H1 (cell line): ENCODE results near the gene MYLK3. TPM values are rescaled to one million over a fixed set of nuclear protein-coding genes. Genes with fewer than 3 reads are reported as not detected.

Experiments used
- CTCF ChIA-PET: fragments of 300-600 bp; sonication (Branson Sonifier 250); formaldehyde crosslinking; loops from one replicate; lab custom pipeline; 2021; ENCODE audit not compliant: partially characterized antibody; lab: Charles Lee
- POLR2A ChIA-PET: fragments of 300-600 bp; sonication (Branson Sonifier 250); formaldehyde crosslinking; loops from one replicate; lab custom pipeline; 2021; ENCODE audit warnings: inconsistent platforms; ENCODE audit not compliant: partially characterized antibody; lab: Charles Lee
- DNase-seq, 2 experiments: peaks; one replicate each; pipeline versions ENCODE4 v3.0.0 to v3.0.0-alpha.2; 2010 to 2022; ENCODE audit warnings: low spot score in 2 of 2, low read depth in 1 of 2, mixed read lengths in 1 of 2
- FAIRE-seq: peaks from 2 replicates; lab custom pipeline; 2011; peaks lifted over from hg19 to GRCh38; lab: Jason Lieb, UNC
- H2AFZ ChIP-seq: 2 replicates; pipeline ENCODE4 v1.8.1; 2012; ENCODE audit warnings: low read length, inconsistent platforms
- H2AK5ac ChIP-seq: 2 replicates; pipeline ENCODE4 v1.6.1; 2013; ENCODE audit warnings: low read depth, low read length
- H2BK120ac ChIP-seq: replicated peaks from 2 replicates; pipeline ENCODE3; 2013; ENCODE audit warnings: low read depth, low read length, inconsistent platforms
- H2BK12ac ChIP-seq: 2 replicates; pipeline ENCODE4 v1.6.1; 2013; ENCODE audit warnings: low read depth, low read length
- H2BK15ac ChIP-seq: 2 replicates; pipeline ENCODE4 v1.6.1; 2013; ENCODE audit warnings: low read length
- H2BK20ac ChIP-seq: 2 replicates; pipeline ENCODE4 v1.6.1; 2013; ENCODE audit warnings: low read length
- H2BK5ac ChIP-seq: 2 replicates; pipeline ENCODE4 v1.6.1; 2013; ENCODE audit warnings: low read depth, low read length
- H3K14ac ChIP-seq: 2 replicates; pipeline ENCODE4 v1.6.1; 2013; ENCODE audit warnings: inconsistent platforms; ENCODE audit not compliant: insufficient read length
- H3K18ac ChIP-seq: 2 replicates; pipeline ENCODE4 v1.6.1; 2013; ENCODE audit warnings: low read length; ENCODE audit errors: extremely low read depth
- H3K23ac ChIP-seq: 2 replicates; pipeline ENCODE4 v1.6.1; 2013; ENCODE audit warnings: inconsistent platforms; ENCODE audit not compliant: insufficient read length
- H3K23me2 ChIP-seq: 2 replicates; pipeline ENCODE4 v1.6.1; 2013; ENCODE audit warnings: low read depth, low read length
- H3K27ac ChIP-seq: 2 replicates; pipeline ENCODE4 v1.6.1; 2011; ENCODE audit warnings: low read depth, low read length, inconsistent platforms
- H3K27me3 ChIP-seq, 4 experiments: replicated peaks in 1 of 4; 1 replicate in 1 of 4; 2 replicates in 3 of 4; pipeline versions ENCODE4 v1.6.1 to v1.8.1; 2011 to 2013; ENCODE audit warnings: low read length in 3 of 4, mild to moderate bottlenecking in 3 of 4, inconsistent platforms in 2 of 4, mixed read lengths in 2 of 4, moderate library complexity in 1 of 4; ENCODE audit not compliant: control insufficient read depth in 3 of 4, insufficient read depth in 3 of 4; ENCODE audit errors: extremely low read depth in 1 of 4
- H3K36me3 ChIP-seq, 4 experiments: 2 replicates each; pipeline versions ENCODE4 v1.6.1 to v1.8.1; 2011 to 2013; ENCODE audit warnings: mild to moderate bottlenecking in 4 of 4, low read length in 3 of 4, moderate library complexity in 2 of 4, control low read depth in 1 of 4, inconsistent platforms in 1 of 4; ENCODE audit not compliant: insufficient read depth in 4 of 4, control insufficient read depth in 2 of 4
- H3K4ac ChIP-seq: replicated peaks from 2 replicates; pipeline ENCODE3; 2013; ENCODE audit warnings: low read length, low read depth, mixed read lengths, inconsistent platforms; ENCODE audit not compliant: insufficient read length
- H3K4me1 ChIP-seq, 4 experiments: replicated peaks in 1 of 4; 1 replicate in 1 of 4; 2 replicates in 3 of 4; pipeline versions ENCODE4 v1.6.1 to v1.8.1; 2011 to 2013; ENCODE audit warnings: low read length in 3 of 4, inconsistent platforms in 2 of 4, mixed read lengths in 1 of 4; ENCODE audit not compliant: insufficient read depth in 4 of 4, control insufficient read depth in 3 of 4
- H3K4me2 ChIP-seq, 2 experiments: 2 replicates each; pipeline versions ENCODE4 v1.6.1 to v1.8.1; 2011 to 2013; ENCODE audit warnings: low read depth in 2 of 2, low read length in 2 of 2, control low read depth in 1 of 2, inconsistent platforms in 1 of 2, mild to moderate bottlenecking in 1 of 2; ENCODE audit not compliant: insufficient read depth in 1 of 2
- H3K4me3 ChIP-seq, 4 experiments: fragments of 200-600, 300-600 bp in 1 of 4; sonication (generic), shearing (Covaris generic), sonication (Bioruptor Twin) in 1 of 4; 2 replicates each; pipeline versions ENCODE4 v1.5.1 to v1.8.1; 2011 to 2016; ENCODE audit warnings: low read length in 4 of 4, low read depth in 3 of 4, control low read depth in 2 of 4, inconsistent platforms in 2 of 4, mild to moderate bottlenecking in 2 of 4, mixed read lengths in 1 of 4, moderate library complexity in 1 of 4; ENCODE audit not compliant: insufficient read depth in 2 of 4; ENCODE audit errors: extremely low read depth in 1 of 4
- H3K56ac ChIP-seq: replicated peaks from 2 replicates; pipeline ENCODE3; 2013; ENCODE audit warnings: low read depth, mild to moderate bottlenecking, mixed read lengths, low read length, inconsistent platforms; ENCODE audit not compliant: insufficient read length
- H3K79me1 ChIP-seq: 2 replicates; pipeline ENCODE4 v1.6.1; 2013; ENCODE audit warnings: low read depth, low read length, control low read depth
- H3K79me2 ChIP-seq, 2 experiments: 2 replicates each; pipeline versions ENCODE4 v1.6.1 to v1.8.1; 2012 to 2013; ENCODE audit warnings: low read length in 2 of 2, mild to moderate bottlenecking in 2 of 2, inconsistent platforms in 1 of 2; ENCODE audit not compliant: insufficient read depth in 2 of 2, control insufficient read depth in 1 of 2
- H3K9ac ChIP-seq, 4 experiments: replicated peaks in 1 of 4; 1 replicate in 1 of 4; 2 replicates in 3 of 4; pipeline versions ENCODE4 v1.6.1 to v1.8.1; 2011 to 2013; ENCODE audit warnings: low read depth in 3 of 4, low read length in 3 of 4, control low read depth in 2 of 4, mild to moderate bottlenecking in 2 of 4, moderate library complexity in 2 of 4, inconsistent platforms in 1 of 4; ENCODE audit errors: extremely low read depth in 1 of 4
- H3K9me3 ChIP-seq, 2 experiments: 2 replicates each; pipeline versions ENCODE4 v1.6.1 to v1.8.1; 2012 to 2013; ENCODE audit warnings: mild to moderate bottlenecking in 2 of 2, moderate library complexity in 2 of 2, control low read depth in 1 of 2, inconsistent platforms in 1 of 2, low read depth in 1 of 2, low read length in 1 of 2, mixed read lengths in 1 of 2; ENCODE audit not compliant: insufficient read depth in 2 of 2
- H4K20me1 ChIP-seq, 2 experiments: replicated peaks in 1 of 2; 2 replicates each; pipeline versions ENCODE3 to v1.8.1; 2011 to 2013; ENCODE audit warnings: inconsistent platforms in 2 of 2, low read length in 2 of 2, mild to moderate bottlenecking in 1 of 2; ENCODE audit not compliant: insufficient read depth in 2 of 2, control insufficient read depth in 1 of 2
- H4K5ac ChIP-seq: 2 replicates; pipeline ENCODE4 v1.6.1; 2013; ENCODE audit warnings: low read length, low read depth, mixed read lengths, inconsistent platforms; ENCODE audit not compliant: insufficient read length
- H4K8ac ChIP-seq: 2 replicates; pipeline ENCODE4 v1.8.0; 2013; ENCODE audit warnings: mild to moderate bottlenecking, moderate library complexity, low read length, inconsistent platforms; ENCODE audit not compliant: insufficient read depth; ENCODE audit errors: extremely low read depth
- H4K91ac ChIP-seq: replicated peaks from 2 replicates; pipeline ENCODE3; 2013; ENCODE audit warnings: low read length, mixed read lengths, inconsistent platforms; ENCODE audit not compliant: insufficient read length
- WGBS, 2 experiments: shearing (Covaris generic) in 1 of 2; methylation state at CpG; one replicate each; pipeline versions ENCODE4 v1.1.6 to v1.1.7; 2013 to 2015; ENCODE audit warnings: low lambda C conversion rate in 2 of 2, mixed read lengths in 2 of 2, inconsistent platforms in 1 of 2, low coverage in 1 of 2, missing lambda C conversion rate in 1 of 2; ENCODE audit not compliant: insufficient replicate concordance in 2 of 2, insufficient coverage in 1 of 2, insufficient read length in 1 of 2; ENCODE audit errors: extremely low coverage in 1 of 2, missing lambda C conversion rate in 1 of 2; 5-methylcytosine and 5-hydroxymethylcytosine counted together
- polyA plus RNA-seq, 7 experiments: library from polyadenylated mRNA; depleted of rRNA in 3 of 7; stranded (reverse) in 5 of 7; unstranded in 2 of 7; fragments of >200 nt in 5 of 7; fragments of 200-250 nt in 2 of 7; gene quantifications; 1 replicate in 5 of 7; 2 replicates in 1 of 7; 4 replicates in 1 of 7; pipeline versions ENCODE4 v1.2.1 to v1.2.3, GENCODE V29; 2011 to 2013; ENCODE audit warnings: missing spikeins in 2 of 7, mixed read lengths in 2 of 7
- total RNA-seq: library from RNA; stranded (reverse); fragmentation: NEBNext Ultra II Directional; extraction: Animal tissue kit (Norgen Biotek cat#: 25700); gene quantifications from 2 replicates; pipeline ENCODE4 v1.2.1, GENCODE V29; 2021
- TF ChIP-seq, protein P1 (sequence below), 3 experiments: IDR thresholded peaks; 1 replicate in 2 of 3; 2 replicates in 1 of 3; pipeline versions ENCODE4 v1.5.1 to v1.6.1; 2011; ENCODE audit warnings: low read length in 3 of 3, mild to moderate bottlenecking in 3 of 3, inconsistent platforms in 2 of 3, low read depth in 1 of 3, moderate library complexity in 1 of 3; ENCODE audit not compliant: insufficient read depth in 1 of 3; ENCODE audit errors: control extremely low read depth in 1 of 3

Gene MYLK3
- total and polyA plus RNA-seq, 2 of the 8 experiments (the other 6 are each of a cell fraction or from before 2014, with no cell fraction given): 0.14 to 0.35 TPM

DNA sequence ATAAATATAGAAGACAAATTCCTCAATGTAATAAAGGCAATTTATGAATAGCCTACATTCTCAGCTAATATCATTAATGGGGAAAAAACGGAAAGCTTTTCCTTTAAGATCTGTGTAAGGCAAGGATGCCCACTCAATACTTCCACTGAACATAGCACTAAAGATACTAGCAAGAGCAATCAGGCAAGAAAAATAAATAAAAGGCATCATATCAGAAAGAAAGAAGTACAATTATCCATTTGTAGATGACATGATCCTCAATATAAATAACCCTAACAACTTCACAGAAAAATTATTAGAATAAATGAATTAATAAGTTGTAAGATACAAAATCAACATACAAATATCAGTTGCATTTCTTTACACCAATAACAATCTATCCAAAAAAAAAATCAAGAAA, 45.7 kb upstream of the MYLK3 start:
- H3K4me2 ChIP-seq: no peak overlapping the region
- no peak overlapping the region for H4K8ac ChIP-seq
- H2BK120ac ChIP-seq: no peak overlapping the region
- H2BK15ac ChIP-seq: no peak overlapping the region
- peaks cover 0 to 5% of the 10 kb centered on the region in 2 experiments; a peak in 2 of 4 replicates for H3K9me3 ChIP-seq
- no peaks in the 10 kb centered on the region for H3K79me1 ChIP-seq
- no peak overlapping the region for H2BK5ac ChIP-seq
- no peak overlapping the region for H3K4ac ChIP-seq
- H4K91ac ChIP-seq: no peak overlapping the region
- H3K36me3 ChIP-seq: no peaks in the 10 kb centered on the region; a peak in 2 of 8 replicates
- no peak overlapping the region for H2BK20ac ChIP-seq
- ChIA-PET CTCF (interaction anchor here (0.6 kb wide), 1 partner anchor 97 kb away, joined by 4 read pairs; no protein-coding TSS in a partner anchor), POLR2A (no interaction called here)
- H4K20me1 ChIP-seq: no peaks in the 10 kb centered on the region
- H3K27ac ChIP-seq: no peak overlapping the region
- no peak overlapping the region for H3K9ac ChIP-seq
- H3K18ac ChIP-seq: no peak overlapping the region
- H2AFZ ChIP-seq: no peak overlapping the region
- H4K5ac ChIP-seq: no peak overlapping the region
- H3K14ac ChIP-seq: no peak overlapping the region
- peaks cover 0 to 9% (median 3%) of the 10 kb centered on the region in 4 experiments; a peak in 4 of 7 replicates for H3K4me1 ChIP-seq
- H3K4me3 ChIP-seq: no peak overlapping the region
- no peak overlapping the region for H3K23ac ChIP-seq
- no peaks in the 10 kb centered on the region for H3K79me2 ChIP-seq
- H2BK12ac ChIP-seq: no peak overlapping the region
- no peak overlapping the region for H3K56ac ChIP-seq
- FAIRE-seq (no peak), DNase-seq (no peak)
- TF ChIP-seq, protein P1, sequence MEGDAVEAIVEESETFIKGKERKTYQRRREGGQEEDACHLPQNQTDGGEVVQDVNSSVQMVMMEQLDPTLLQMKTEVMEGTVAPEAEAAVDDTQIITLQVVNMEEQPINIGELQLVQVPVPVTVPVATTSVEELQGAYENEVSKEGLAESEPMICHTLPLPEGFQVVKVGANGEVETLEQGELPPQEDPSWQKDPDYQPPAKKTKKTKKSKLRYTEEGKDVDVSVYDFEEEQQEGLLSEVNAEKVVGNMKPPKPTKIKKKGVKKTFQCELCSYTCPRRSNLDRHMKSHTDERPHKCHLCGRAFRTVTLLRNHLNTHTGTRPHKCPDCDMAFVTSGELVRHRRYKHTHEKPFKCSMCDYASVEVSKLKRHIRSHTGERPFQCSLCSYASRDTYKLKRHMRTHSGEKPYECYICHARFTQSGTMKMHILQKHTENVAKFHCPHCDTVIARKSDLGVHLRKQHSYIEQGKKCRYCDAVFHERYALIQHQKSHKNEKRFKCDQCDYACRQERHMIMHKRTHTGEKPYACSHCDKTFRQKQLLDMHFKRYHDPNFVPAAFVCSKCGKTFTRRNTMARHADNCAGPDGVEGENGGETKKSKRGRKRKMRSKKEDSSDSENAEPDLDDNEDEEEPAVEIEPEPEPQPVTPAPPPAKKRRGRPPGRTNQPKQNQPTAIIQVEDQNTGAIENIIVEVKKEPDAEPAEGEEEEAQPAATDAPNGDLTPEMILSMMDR (IDR thresholded peaks at IDR 0.05; ENCODE audit: control extremely low read depth in 1 of 3, insufficient read depth in 1 of 3, low read depth in 1 of 3, low read length in 3 of 3): no peak
- no peaks in the 10 kb centered on the region for H3K27me3 ChIP-seq
- 91% methylated on average over 1 of the region's 1 CpG; no CpG with 5 or more reads in 1 of the 2 experiments for WGBS, 2 experiments
- H3K23me2 ChIP-seq: peaks cover 4% of the 10 kb centered on the region
- no peak overlapping the region for H2AK5ac ChIP-seq
